GM10266 (cell line): Measurements from ENCODE around the gene TCP10L.
"Not testable (repeated sequence)": the region's sequence is repeated elsewhere in the genome, so short reads cannot be mapped to it uniquely, and the experiment has no call there.

Experiments used
- DNase-seq: peaks from one replicate; pipeline ENCODE4 v3.0.0; 2012; ENCODE audit errors: extremely low spot score
- TF ChIP-seq, protein P1 (sequence below): IDR thresholded peaks from 2 replicates; pipeline ENCODE4 v1.5.1; 2012; ENCODE audit warnings: mild to moderate bottlenecking, low read depth; ENCODE audit not compliant: control insufficient read depth, insufficient read depth; ENCODE audit errors: missing control alignments

TCP10L gene

DNA sequence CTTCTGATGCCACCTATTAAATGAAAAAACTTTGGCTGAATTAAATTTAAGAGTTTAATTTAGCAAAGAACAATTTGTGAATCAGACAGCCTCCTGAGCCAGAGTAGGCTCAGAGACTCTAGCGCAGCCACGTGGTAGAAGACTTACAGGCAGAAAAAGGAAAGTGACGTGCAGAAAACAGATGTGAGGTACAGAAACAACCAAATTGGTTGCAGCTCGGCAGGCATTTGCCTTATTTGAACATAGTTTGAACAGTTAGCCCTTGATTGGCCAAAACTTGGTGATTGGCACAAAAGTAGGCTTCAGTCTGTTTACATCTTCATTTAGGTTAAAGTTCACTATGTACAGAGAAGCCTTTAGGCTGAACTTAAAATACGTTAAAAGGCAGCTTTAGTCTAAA, 22.9 kb downstream of the TCP10L start:
- TF ChIP-seq, protein P1, sequence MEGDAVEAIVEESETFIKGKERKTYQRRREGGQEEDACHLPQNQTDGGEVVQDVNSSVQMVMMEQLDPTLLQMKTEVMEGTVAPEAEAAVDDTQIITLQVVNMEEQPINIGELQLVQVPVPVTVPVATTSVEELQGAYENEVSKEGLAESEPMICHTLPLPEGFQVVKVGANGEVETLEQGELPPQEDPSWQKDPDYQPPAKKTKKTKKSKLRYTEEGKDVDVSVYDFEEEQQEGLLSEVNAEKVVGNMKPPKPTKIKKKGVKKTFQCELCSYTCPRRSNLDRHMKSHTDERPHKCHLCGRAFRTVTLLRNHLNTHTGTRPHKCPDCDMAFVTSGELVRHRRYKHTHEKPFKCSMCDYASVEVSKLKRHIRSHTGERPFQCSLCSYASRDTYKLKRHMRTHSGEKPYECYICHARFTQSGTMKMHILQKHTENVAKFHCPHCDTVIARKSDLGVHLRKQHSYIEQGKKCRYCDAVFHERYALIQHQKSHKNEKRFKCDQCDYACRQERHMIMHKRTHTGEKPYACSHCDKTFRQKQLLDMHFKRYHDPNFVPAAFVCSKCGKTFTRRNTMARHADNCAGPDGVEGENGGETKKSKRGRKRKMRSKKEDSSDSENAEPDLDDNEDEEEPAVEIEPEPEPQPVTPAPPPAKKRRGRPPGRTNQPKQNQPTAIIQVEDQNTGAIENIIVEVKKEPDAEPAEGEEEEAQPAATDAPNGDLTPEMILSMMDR: no peak
- DNase-seq: no peak

DNA sequence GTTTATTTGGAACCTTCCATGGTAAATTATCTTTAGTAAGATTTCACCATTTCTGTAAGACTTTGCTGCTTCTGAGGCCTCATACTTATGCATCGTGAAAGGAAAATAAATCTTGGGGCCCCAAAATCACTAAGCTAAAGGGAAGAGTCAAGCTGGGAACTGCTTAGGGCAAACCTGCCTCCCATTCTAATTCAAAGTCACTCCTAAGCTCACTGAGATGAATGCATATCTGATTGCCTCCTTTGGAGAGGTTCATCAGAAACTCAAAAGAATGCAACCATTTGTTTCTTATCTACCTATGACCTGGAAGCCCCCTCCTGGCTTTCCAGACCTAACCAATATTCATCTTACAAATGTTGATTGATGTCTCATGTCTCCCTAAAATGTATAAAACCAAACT, 23.8 kb downstream of the TCP10L start:
- DNase-seq: not testable (repeated sequence)

DNA sequence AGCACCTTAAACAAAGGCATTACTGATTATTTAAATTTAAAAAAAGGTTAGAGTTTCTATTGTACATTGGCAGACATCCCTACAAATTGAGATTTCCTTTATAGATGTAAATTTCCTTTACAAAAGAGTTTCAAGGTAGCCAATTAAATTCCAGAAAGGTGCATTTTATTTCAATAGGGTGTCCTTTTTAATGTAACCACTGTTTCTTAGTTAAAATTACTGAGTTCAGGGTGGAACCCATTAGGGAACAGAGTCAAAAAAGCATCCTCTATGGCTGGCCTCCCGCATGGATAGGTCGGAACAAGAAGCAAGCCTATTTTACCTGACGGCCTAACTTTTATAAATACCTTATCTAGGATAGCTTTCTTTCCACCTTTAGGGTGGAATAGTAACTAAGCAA, 24.4 kb downstream of the TCP10L start:
- DNase-seq: no peak
- TF ChIP-seq, protein P1: no peak

DNA sequence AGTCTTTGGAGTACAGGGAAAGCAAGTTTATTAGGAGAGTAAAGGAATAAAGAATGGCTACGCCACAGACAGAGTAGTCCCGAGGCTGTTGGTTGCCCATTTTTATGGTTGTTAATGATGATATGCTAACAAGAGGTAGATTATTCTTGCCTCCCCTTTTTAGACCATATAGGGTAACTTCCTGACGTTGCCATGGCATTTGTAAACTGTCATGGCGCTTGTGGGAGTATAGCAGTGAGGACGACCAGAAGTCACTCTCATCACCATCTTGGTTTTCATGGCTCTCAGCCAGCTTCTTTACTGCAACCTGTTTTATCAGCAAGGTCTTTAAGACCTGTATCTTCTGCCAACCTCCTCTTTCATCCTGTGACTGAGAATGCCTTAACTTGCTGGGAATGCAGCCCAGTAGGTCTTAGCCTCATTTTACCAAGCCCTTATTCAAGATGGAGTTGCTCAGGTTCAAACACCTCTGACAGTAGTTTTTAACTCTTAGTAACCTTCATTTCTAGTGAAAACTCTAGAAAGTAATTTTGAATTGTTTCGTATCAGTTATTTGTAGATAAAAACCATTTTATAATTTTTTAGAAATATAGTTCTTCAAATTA, 26.2 kb downstream of the TCP10L start:
- DNase-seq: no peak
- TF ChIP-seq, protein P1: no peak

DNA sequence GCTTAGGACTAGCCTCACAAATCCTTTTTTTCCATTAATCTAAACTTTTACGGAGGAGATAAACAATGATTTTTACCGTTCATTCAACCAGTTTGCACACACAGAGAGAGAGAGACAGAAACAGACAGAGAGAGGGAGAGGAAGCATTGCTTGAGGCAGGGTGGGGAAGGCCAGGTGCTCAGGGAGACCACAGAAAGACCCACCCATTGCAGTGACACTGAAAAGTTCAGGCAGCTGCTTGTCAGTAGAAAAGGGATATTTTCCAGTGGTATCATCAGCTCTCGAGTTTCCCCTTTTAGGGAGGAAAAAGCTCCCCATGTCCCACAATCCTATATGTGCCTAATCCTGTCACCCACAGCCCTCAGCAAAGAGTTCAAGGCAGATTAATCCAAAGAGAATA, 27.2 kb downstream of the TCP10L start:
- no peak for DNase-seq
- TF ChIP-seq, protein P1: no peak

DNA sequence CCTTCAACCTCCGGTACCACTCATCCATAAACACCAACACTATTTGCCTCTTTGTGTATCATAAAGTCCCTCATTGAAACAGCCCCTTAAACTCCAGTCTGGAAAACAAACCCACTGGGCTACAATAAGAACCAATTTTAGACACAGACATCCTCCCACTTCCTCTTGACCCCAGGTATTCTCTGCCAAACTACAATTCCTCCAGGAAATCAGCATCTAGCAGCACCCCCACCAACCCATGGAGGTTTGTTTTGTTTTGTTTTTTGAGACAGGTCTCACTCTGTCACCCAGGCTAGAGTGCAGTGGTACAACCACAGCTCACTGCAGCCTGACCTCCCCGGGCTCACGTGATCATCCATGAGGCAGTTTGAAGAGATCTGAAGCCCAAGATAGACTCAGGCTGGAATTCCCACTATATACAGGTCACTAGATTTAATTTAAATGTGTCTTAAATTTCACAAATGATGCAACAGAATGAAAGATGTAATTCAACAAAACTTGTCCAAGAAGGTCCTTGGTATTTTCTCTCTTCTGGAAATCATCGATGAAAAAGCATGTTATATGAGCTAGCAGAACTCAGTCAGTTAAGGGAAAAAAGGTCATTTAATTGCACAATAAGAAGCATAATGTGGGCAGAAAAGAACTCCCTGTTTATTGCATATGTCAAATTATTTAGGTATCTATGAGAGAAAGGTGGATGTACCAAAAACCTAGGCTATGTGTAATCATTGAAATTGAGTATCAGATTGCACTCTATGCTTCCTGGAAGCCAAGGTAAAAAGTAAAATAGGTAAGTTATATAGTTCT, 30.3 kb downstream of the TCP10L start:
- DNase-seq: no peak
- TF ChIP-seq, protein P1: no peak

DNA sequence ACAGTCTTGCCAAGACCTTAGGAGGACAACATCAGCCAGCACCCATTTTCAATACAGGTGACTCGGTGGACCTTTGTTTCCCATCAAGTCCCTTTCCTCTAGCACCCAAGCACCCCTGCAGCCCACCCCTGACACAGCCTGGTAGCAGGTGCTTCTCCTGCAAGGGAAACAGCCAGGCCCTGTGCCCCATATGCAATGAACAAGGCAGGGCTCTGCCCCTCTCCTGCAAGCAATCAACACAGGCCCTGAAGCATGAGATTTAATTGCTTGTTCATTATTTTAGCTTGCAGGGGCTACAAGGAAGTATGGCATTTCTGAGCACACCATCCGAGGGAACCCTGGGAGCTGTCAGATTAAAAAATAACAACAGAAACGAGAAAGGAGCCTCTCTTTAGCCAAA, 35.4 kb downstream of the TCP10L start:
- DNase-seq: no peak
- TF ChIP-seq, protein P1: no peak
